ENCODE results near the gene IFNLR1. TPM values are rescaled to one million over a fixed set of nuclear protein-coding genes. Genes with fewer than 3 reads are reported as not detected.

IFNLR1 gene
- total RNA-seq, 1 donor from 2014 or later = 0.41 TPM

DNA sequence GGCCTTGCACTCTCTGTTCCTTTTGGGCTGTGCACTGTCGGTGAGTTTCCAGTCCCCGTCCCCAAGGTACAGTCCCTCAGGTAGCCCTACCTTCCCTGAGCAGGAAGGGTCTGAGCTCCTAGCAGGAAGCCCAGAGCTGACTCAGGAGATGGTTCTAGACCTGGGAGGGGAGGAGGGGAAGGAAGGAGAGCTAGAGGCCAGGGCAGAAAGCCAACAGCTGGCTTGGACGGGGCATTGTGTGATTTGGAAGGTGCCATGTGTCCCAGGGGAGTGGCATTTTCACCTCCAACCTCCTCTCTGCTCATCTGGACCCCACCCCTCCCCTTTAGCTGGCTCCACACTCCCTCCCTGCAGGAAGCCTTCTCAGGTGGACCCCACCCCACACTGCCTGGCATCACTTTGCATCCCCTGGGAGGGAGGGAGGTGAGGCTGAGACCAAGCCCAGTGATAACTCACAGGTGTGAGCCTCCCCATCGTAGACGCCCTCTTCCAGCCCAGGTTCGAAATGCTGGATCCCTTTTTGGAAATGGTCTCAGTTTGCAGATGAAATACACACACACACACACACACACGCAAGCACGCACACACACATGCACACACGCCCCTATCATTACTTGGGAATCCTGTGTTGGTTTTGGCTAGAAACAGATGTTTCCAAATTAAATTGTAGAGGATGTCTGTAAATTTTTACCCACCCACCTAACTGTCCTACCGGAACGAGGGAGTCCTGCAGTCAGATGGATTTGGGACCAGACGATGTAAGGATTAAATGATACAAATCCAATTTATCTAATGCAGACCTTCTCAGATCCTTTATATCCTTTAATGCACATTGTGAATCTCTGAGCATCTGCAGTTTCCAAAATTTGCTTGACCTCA, 19.7 kb upstream of the IFNLR1 start:
- no peak for DNase-seq (ENCODE audit: low spot score in 2 of 2)
- FAIRE-seq = no peak

DNA sequence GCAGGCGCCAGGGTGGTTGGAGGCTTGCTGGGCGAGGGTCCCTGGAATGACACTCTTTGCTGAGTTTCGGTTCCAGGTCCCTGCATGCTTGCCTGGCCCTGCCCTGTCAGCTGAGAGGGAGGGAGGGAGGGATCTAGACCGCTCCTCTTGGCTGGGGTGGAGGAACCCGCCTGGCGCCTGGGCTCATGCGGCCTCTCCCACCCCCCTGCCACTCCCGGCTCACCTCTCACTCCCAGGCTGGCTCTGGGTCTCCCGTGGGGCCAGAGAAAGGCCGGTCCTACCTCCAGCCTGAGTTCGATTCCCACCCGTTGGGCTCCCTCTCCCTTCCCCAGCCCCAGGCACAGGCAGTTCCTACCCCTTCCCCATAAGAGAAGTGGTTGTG, 19.0 kb upstream of the IFNLR1 start:
- DNase-seq (ENCODE audit: low spot score in 2 of 2) = no peak
- no peak for FAIRE-seq

GRCh38 chr1:24205345-24206082, 18.4 kb upstream of the IFNLR1 start:
- DNase-seq (ENCODE audit: low spot score in 2 of 2) = no peak
- FAIRE-seq = no peak

DNA sequence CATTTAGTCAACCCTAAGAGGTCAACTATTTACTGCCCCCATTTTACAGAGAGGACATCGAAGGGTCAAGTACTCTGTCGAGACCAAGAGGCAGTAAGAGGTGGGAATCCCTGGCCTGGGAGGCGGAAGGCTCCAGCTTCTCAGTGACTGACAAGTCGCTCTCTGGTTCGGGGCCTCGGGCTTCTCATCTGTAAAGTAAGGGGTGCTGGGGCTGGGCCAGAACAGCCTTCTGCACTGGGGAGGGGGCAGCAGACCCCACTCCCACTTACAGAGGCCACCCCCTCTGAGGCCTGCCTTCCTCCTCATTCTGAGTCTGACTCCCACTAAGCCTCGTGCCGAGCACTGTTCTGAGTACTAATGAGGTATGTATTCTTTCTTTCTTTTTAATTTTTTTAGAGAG, 17.0 kb upstream of the IFNLR1 start:
- no peak for FAIRE-seq
- DNase-seq (ENCODE audit: low spot score in 2 of 2) = no peak

DNA sequence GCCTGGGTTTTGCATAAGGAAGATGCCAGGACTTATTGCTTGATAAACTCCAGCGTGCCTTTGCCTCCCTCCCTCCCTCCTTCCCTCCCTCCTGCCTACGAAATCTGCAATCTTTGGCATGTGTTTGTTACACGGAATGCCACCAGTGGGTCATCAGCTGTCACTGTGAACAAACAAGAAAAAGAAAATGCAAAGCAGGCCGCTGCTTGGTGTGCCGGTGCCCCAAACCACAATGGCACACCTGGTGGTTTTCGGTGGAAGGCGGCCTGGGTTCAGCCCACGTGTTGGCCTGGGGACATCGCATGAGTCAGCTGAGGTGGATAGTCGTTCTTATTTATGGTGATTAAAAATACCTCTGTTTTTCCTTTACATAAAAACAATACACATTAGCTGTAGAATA, 16.3 kb upstream of the IFNLR1 start:
- DNase-seq (ENCODE audit: low spot score in 2 of 2) (no peak), FAIRE-seq (no peak)

DNA sequence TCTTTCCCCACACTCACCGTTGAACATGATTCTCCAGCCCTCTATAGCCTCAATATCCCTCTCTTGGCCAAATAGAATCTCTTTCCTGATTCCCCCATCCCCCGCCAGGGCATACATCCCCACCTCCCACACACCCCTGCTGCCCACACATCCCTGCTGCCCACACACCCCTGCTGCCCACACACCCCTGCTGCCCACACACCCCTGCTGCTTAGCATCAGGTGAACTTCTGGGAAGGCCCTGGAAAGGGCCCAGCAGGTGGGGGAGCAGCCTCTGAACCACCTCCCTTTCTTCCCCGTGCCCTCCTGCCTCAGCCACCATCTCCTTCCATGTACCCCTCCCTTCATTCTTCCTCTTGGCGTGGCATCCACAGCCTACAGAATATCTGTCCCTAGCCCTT, 15.9 kb upstream of the IFNLR1 start:
- no peak for FAIRE-seq
- DNase-seq (ENCODE audit: low spot score in 2 of 2) = no peak

DNA sequence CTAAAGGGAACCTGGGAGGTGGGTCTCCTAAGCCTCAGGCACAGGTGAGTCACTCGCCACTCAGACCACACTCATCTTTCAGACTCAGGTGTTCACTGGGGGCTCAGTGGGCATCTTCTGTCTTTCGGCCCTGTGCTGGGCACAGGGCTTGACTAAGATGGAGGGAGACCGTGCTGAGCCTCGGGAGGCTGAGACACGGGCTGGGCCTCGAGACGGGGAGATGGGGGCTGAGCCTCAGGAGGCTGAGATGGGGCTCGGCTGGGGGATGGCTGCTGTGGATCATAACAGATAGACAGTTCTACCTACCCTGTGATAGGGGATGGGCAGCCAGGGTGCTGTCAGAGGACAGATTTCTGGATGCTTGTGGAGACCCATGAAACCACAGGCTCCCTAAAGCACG, 15.5 kb upstream of the IFNLR1 start:
- FAIRE-seq (no peak), DNase-seq (ENCODE audit: low spot score in 2 of 2) (no peak)

- FAIRE-seq (no peak), DNase-seq (ENCODE audit: low spot score in 2 of 2) (peak; percentile 61 to 67)
Observed at GRCh38 chr1:24201941-24202440, 14.9 kb upstream of the IFNLR1 start.

DNA sequence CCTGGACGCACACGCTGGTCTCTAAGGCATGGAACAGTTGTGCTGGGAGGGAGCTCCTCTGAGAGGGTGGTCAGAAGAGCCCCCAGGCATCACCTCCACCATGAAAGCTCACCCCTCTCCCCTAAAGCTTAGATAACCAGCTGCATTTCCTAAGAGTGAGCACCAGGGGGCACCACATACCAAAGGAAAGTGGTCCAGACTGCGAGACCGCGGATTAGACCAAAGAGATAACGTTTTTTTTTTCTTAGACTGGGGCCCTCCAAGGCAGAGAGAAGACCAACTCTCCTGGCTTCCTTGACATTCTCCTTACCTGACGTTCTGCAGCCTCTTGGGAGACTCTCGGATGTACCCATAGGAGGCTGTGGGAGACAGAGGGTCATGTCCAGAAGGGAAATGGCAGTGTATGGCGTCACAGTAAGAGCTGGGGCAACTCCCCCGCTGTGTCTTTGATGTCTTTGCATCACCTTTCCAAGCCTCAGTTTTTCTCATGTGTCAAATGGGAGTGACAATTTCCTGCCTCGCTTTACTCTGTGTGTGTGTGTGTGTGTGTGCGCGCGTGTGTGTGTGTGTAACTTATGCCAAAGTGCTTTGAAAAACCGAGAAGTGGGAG, 12.3 kb upstream of the IFNLR1 start:
- DNase-seq (ENCODE audit: low spot score in 2 of 2) (peak; percentile 72 to 78), FAIRE-seq (no peak)

GRCh38 chr1:24198766-24199165, 11.7 kb upstream of the IFNLR1 start:
- DNase-seq (ENCODE audit: low spot score in 2 of 2) (no peak), FAIRE-seq (no peak)

- no peak for FAIRE-seq
- DNase-seq (ENCODE audit: low spot score in 2 of 2) = no peak
Observed at GRCh38 chr1:24195874-24196273, 8.8 kb upstream of the IFNLR1 start.

DNA sequence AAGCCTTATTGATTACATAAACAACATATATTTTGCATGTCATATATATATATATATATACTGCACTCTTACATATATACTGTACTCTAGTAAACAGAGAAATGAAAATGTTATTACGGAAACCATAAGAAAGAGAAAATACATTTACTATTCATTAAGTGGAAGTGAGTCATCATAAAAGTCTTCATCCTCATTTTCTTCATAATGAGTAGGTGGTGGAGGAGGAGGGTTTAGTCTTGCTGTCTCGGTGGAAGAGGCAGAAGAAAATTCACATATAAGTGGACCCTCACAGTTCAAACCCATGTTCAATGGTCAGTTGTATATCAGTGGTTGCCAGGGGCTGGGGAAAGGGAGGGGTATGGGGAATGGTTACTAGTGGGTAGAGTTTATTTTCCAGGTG, 8.0 kb upstream of the IFNLR1 start:
- no peak for DNase-seq (ENCODE audit: low spot score in 2 of 2)
- FAIRE-seq = no peak

DNA sequence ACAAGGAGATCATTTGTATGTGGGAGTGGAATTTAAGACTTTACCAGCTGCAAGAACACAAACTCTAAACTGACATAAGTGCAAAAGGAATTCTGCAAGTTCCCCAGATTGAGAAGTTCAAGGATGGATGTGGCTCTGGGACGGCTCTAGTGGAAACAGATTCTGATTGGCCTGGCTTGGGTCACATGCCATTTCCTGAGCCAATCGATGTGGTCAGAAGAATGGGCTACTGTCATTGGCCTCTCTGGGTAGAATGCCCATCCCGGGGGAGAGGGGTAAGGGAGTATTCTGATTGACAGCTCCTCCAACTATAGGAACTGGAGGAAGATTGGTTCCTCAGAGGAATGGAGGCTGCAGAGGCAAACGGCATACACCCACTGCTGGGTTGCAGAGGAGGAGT, 6.0 kb upstream of the IFNLR1 start:
- no peak for DNase-seq (ENCODE audit: low spot score in 2 of 2)
- FAIRE-seq = no peak

DNA sequence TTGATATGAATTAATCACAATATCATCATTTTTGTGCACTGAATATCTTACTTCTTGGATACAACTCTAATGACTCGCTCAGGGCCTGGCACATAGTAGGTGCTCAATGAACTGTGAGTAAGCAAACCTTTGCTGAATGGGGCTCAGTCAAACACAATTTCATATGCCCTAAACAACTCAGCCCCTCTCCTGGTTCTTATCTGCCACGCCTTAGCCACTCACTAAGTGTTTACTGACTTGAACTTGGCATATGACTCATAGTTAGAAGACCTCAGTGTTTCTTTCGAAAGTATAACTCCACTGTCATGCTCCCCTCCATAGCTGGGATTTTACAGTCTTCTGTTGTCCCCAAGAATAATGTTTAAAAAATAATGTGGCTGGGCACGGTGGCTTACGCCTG, 4.8 kb upstream of the IFNLR1 start:
- no peak for DNase-seq (ENCODE audit: low spot score in 2 of 2)
- FAIRE-seq = no peak

- DNase-seq (ENCODE audit: low spot score in 2 of 2) (no peak), FAIRE-seq (no peak)
Observed at GRCh38 chr1:24190983-24191461, 3.9 kb upstream of the IFNLR1 start.

GRCh38 chr1:24189528-24189927, 2.4 kb upstream of the IFNLR1 start:
- DNase-seq (ENCODE audit: low spot score in 2 of 2) = no peak
- no peak for FAIRE-seq

GRCh38 chr1:24186711-24186992, 437 bp downstream of the IFNLR1 start:
- FAIRE-seq (no peak), DNase-seq (ENCODE audit: low spot score in 2 of 2) (no peak)

DNA sequence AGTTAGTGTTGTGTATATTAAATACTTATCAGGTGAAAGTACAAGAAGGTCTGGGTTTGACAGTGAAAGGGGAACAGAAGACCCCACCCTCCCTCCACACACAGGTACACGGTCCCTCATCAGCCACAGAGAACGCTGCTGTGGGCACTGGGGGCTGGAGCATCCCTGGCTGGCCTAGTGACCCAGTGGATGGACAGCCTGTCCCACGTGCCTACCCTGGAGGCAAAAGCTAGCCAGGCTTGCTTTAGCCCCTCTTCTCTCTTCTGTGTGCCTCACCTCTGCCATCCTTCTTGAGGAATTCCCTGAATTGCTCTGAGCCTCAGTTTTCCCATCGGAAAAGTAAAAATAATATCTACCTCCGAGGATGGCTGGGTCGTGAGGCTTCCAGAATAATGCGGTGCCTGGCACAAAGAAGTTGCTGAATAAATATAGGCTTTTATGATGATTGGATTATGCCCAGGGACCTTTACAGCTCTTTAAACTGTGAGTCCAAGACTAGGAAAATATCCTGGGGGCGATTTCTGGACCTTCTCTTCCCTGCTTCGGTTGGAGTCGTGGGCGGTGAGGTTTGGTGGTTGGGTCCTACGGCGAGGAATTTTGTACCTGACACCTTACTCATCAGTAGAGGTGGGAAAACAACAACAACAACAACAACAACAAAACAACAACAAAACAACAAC, 918 bp downstream of the IFNLR1 start:
- no peak for FAIRE-seq
- DNase-seq (ENCODE audit: low spot score in 2 of 2) = no peak

DNA sequence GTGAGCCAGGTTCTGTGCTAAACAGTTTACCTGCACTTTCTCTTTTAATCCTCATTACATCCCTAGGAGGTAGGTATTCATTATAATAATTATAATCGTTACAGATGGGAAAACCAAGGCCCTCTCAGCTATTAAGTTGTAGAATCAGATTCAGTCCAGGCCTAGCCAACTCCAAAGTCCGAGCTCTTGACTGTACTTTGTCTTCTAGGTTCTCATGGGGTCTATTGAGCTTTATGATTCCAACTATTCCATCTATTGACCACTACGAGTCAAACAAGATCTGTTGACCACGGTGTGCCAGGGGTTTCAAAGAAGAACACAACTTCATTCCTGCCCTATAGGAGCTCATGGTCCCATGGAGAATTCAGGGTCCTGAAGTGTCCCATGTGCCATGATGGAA, 2.0 kb downstream of the IFNLR1 start:
- no peak for DNase-seq (ENCODE audit: low spot score in 2 of 2)
- no peak for FAIRE-seq

GRCh38 chr1:24182061-24182460, 5.0 kb downstream of the IFNLR1 start:
- FAIRE-seq (no peak), DNase-seq (ENCODE audit: low spot score in 2 of 2) (no peak)

DNA sequence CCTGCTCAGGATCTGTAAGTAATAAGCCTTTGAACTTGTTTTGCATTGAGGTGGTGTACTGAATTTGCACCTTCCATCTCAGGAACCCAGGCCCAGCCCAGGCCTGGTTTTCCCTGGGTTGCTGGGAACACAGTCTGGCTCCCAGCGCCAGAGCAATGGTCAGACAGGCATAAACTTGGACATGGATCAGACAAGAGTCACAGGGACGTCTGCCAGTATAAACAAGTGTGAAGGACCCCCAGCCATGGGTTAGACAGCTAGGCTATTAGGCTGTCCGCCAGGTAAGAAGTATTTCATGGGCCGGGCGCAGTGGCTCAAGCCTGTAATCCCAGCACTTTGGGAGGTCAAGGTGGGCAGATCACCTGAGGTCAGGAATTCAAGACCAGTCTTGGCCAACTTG, 5.5 kb downstream of the IFNLR1 start:
- DNase-seq (ENCODE audit: low spot score in 2 of 2) (no peak), FAIRE-seq (no peak)
